ENCODE data around the gene MBD6.

DNA sequence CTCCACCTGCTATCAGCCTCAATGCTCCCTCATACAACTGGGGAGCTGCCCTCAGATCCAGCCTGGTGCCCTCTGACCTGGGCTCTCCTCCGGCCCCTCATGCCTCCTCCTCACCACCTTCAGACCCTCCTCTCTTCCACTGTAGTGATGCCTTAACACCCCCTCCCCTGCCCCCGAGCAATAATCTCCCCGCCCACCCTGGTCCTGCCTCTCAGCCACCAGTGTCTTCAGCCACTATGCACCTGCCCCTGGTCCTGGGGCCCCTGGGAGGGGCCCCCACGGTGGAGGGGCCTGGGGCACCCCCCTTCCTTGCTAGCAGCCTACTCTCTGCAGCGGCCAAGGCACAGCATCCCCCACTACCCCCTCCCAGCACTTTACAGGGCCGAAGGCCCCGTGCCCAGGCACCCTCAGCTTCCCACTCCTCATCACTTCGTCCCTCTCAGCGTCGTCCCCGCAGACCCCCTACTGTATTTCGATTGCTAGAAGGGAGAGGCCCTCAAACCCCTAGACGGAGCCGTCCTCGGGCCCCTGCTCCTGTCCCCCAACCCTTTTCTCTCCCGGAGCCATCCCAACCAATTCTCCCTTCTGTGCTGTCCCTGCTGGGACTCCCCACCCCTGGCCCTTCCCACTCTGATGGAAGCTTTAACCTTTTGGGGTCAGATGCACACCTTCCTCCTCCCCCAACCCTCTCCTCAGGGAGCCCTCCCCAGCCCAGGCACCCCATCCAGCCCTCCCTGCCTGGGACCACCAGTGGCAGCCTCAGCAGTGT lies 3.2 kb downstream of the MBD6 start:
- TF ChIP-seq, protein P1, sequence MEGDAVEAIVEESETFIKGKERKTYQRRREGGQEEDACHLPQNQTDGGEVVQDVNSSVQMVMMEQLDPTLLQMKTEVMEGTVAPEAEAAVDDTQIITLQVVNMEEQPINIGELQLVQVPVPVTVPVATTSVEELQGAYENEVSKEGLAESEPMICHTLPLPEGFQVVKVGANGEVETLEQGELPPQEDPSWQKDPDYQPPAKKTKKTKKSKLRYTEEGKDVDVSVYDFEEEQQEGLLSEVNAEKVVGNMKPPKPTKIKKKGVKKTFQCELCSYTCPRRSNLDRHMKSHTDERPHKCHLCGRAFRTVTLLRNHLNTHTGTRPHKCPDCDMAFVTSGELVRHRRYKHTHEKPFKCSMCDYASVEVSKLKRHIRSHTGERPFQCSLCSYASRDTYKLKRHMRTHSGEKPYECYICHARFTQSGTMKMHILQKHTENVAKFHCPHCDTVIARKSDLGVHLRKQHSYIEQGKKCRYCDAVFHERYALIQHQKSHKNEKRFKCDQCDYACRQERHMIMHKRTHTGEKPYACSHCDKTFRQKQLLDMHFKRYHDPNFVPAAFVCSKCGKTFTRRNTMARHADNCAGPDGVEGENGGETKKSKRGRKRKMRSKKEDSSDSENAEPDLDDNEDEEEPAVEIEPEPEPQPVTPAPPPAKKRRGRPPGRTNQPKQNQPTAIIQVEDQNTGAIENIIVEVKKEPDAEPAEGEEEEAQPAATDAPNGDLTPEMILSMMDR (IDR thresholded peaks at IDR 0.05; ENCODE audit: insufficient read depth, low read depth, low read length): no peak
- no peak for TF ChIP-seq EZH2 (IDR thresholded peaks at IDR 0.05; ENCODE audit: insufficient read depth, low read length)
